Trophoblast cell (in vitro differentiated cells and primary cell): ENCODE results near the gene POT1.

ENCODE experiments used
- DNase-seq, 2 donors: peaks; one replicate each; pipeline ENCODE4 v3.0.0-alpha.2; 2016
- H2AFZ ChIP-seq: 2 replicates; pipeline ENCODE4 v1.6.1; 2013; ENCODE audit warnings: low read length, moderate library complexity, mild to moderate bottlenecking; ENCODE audit not compliant: insufficient read depth, poor library complexity
- H2AK5ac ChIP-seq: 2 replicates; pipeline ENCODE4 v1.6.1; 2013; ENCODE audit warnings: mild to moderate bottlenecking, low read length
- H2BK120ac ChIP-seq: 2 replicates; pipeline ENCODE4 v1.6.1; 2013; ENCODE audit warnings: low read length, mild to moderate bottlenecking, moderate library complexity; ENCODE audit not compliant: insufficient read depth, poor library complexity
- H2BK12ac ChIP-seq: 2 replicates; pipeline ENCODE4 v1.6.1; 2013; ENCODE audit warnings: mild to moderate bottlenecking, low read length, moderate library complexity
- H2BK5ac ChIP-seq: 2 replicates; pipeline ENCODE4 v1.6.1; 2013; ENCODE audit warnings: low read length, low read depth, moderate library complexity, mild to moderate bottlenecking; ENCODE audit not compliant: poor library complexity
- H3K14ac ChIP-seq: 2 replicates; pipeline ENCODE4 v1.6.1; 2013; ENCODE audit warnings: mild to moderate bottlenecking, low read length
- H3K18ac ChIP-seq: 2 replicates; pipeline ENCODE4 v1.6.1; 2013; ENCODE audit warnings: mild to moderate bottlenecking, low read length
- H3K23ac ChIP-seq: 2 replicates; pipeline ENCODE4 v1.6.1; 2013; ENCODE audit warnings: low read length
- H3K27ac ChIP-seq: 2 replicates; pipeline ENCODE4 v1.5.1; 2013; ENCODE audit warnings: low read depth, mild to moderate bottlenecking, inconsistent platforms, low read length, moderate library complexity
- H3K27me3 ChIP-seq: 2 replicates; pipeline ENCODE4 v1.6.1; 2013; ENCODE audit warnings: inconsistent platforms, mild to moderate bottlenecking, low read length, moderate library complexity; ENCODE audit not compliant: insufficient read depth
- H3K36me3 ChIP-seq, 2 experiments: 1 replicate in 1 of 2; 2 replicates in 1 of 2; pipeline ENCODE4 v1.6.1; 2013; ENCODE audit warnings: low read length in 2 of 2, mild to moderate bottlenecking in 2 of 2, moderate library complexity in 1 of 2; ENCODE audit not compliant: insufficient read depth in 2 of 2, control insufficient read depth in 1 of 2
- H3K4ac ChIP-seq: 2 replicates; pipeline ENCODE4 v1.6.1; 2013; ENCODE audit warnings: low read depth, mild to moderate bottlenecking, low read length, moderate library complexity
- H3K4me1 ChIP-seq, 2 experiments: 1 replicate in 1 of 2; 2 replicates in 1 of 2; pipeline ENCODE4 v1.6.1; 2013; ENCODE audit warnings: low read length in 2 of 2, mild to moderate bottlenecking in 2 of 2, moderate library complexity in 1 of 2; ENCODE audit not compliant: insufficient read depth in 2 of 2, control insufficient read depth in 1 of 2
- H3K4me2 ChIP-seq: 2 replicates; pipeline ENCODE4 v1.6.1; 2013; ENCODE audit warnings: inconsistent platforms, mild to moderate bottlenecking, low read length, moderate library complexity
- H3K4me3 ChIP-seq: 2 replicates; pipeline ENCODE4 v1.5.1; 2013; ENCODE audit warnings: mild to moderate bottlenecking, low read depth, low read length, inconsistent platforms
- H3K79me1 ChIP-seq: one replicate; pipeline ENCODE4 v1.6.1; 2013; ENCODE audit warnings: low read length
- H3K79me2 ChIP-seq: 2 replicates; pipeline ENCODE4 v1.6.1; 2013; ENCODE audit warnings: low read length, mild to moderate bottlenecking; ENCODE audit not compliant: control insufficient read depth, insufficient read depth, poor library complexity
- H3K9ac ChIP-seq: 2 replicates; pipeline ENCODE4 v1.6.1; 2013; ENCODE audit warnings: mild to moderate bottlenecking, low read length
- H3K9me3 ChIP-seq: 2 replicates; pipeline ENCODE4 v1.6.1; 2013; ENCODE audit warnings: low read depth, mild to moderate bottlenecking, control low read depth, inconsistent platforms, low read length; ENCODE audit not compliant: insufficient read depth
- H4K12ac ChIP-seq: 2 replicates; pipeline ENCODE4 v1.6.1; 2013; ENCODE audit warnings: low read depth, mild to moderate bottlenecking, low read length, moderate library complexity
- H4K8ac ChIP-seq: 2 replicates; pipeline ENCODE4 v1.6.1; 2013; ENCODE audit warnings: low read depth, mild to moderate bottlenecking, low read length, moderate library complexity
- H4K91ac ChIP-seq: one replicate; pipeline ENCODE4 v1.6.1; 2013; ENCODE audit warnings: low read depth, mild to moderate bottlenecking, low read length, moderate library complexity
- WGBS: extraction: QIAGEN DNeasy Blood & Tissue Kit; methylation state at CpG from one replicate; pipeline ENCODE4 v1.1.7; 2013; ENCODE audit warnings: missing lambda C conversion rate; ENCODE audit not compliant: insufficient read length, insufficient coverage; ENCODE audit errors: extremely low coverage; 5-methylcytosine and 5-hydroxymethylcytosine counted together

POT1 gene

GRCh38 chr7:124943472-124943871 is 13.8 kb upstream of the POT1 start:
- Histone ChIP-seq H3K9me3 (peaks cover 5% of the 10 kb centered on the region), H3K36me3 (no peaks in the 10 kb centered on the region), H3K14ac (no peak overlapping the region), H3K23ac (no peak overlapping the region), H3K27me3 (no peaks in the 10 kb centered on the region), H3K4ac (no peak overlapping the region), H3K4me1 (no peaks in the 10 kb centered on the region), H4K12ac (no peak overlapping the region), H3K79me2 (no peaks in the 10 kb centered on the region), H2AFZ (no peak overlapping the region), H2BK12ac (no peak overlapping the region), H4K8ac (no peak overlapping the region), H3K4me3 (no peak overlapping the region), H3K9ac (no peak overlapping the region), H2AK5ac (no peak overlapping the region), H3K4me2 (no peak overlapping the region), H3K27ac (no peak overlapping the region), H2BK120ac (no peak overlapping the region), H3K18ac (no peak overlapping the region), H4K91ac (no peak overlapping the region), H2BK5ac (no peak overlapping the region), H3K79me1 (no peaks in the 10 kb centered on the region)
- DNase-seq = no peak
- no CpG with 5 or more reads among the region's 2 CpGs for WGBS

GRCh38 chr7:124942399-124942798 is 12.8 kb upstream of the POT1 start:
- no peak overlapping the region for H3K9ac ChIP-seq

GRCh38 chr7:124940306-124940705 is 10.7 kb upstream of the POT1 start:
- H3K18ac ChIP-seq = no peak overlapping the region
- no peak overlapping the region for H2BK5ac ChIP-seq
- no peak overlapping the region for H4K91ac ChIP-seq
- H3K4ac ChIP-seq = no peak overlapping the region
- no peak overlapping the region for H2AK5ac ChIP-seq
- no peaks in the 10 kb centered on the region for H3K79me1 ChIP-seq
- no peak overlapping the region for H4K12ac ChIP-seq
- H3K27me3 ChIP-seq = no peaks in the 10 kb centered on the region
- no peak overlapping the region for H4K8ac ChIP-seq
- H3K23ac ChIP-seq = no peak overlapping the region
- no peak overlapping the region for H2BK120ac ChIP-seq
- H3K14ac ChIP-seq = no peak overlapping the region
- no peaks in the 10 kb centered on the region for H3K4me1 ChIP-seq
- no peak overlapping the region for H3K9ac ChIP-seq
- no peak overlapping the region for H3K4me2 ChIP-seq
- no peak overlapping the region for H2AFZ ChIP-seq
- DNase-seq = no peak
- no CpG with 5 or more reads among the region's 2 CpGs for WGBS
- no peak overlapping the region for H3K4me3 ChIP-seq
- H3K36me3 ChIP-seq = no peaks in the 10 kb centered on the region
- no peaks in the 10 kb centered on the region for H3K79me2 ChIP-seq
- H2BK12ac ChIP-seq = no peak overlapping the region
- H3K27ac ChIP-seq = no peak overlapping the region
- peaks cover 3% of the 10 kb centered on the region for H3K9me3 ChIP-seq

More at GRCh38 chr7:124942399-124942798, 12.8 kb upstream of the POT1 start:
- H3K36me3 ChIP-seq = no peaks in the 10 kb centered on the region
- peaks cover 5% of the 10 kb centered on the region for H3K9me3 ChIP-seq
- H3K4ac ChIP-seq = no peak overlapping the region
- H2AK5ac ChIP-seq = no peak overlapping the region
- no peak overlapping the region for H3K23ac ChIP-seq
- H3K14ac ChIP-seq = no peak overlapping the region
- H4K91ac ChIP-seq = no peak overlapping the region
- no peak overlapping the region for H3K4me3 ChIP-seq
- H3K79me2 ChIP-seq = no peaks in the 10 kb centered on the region
- H2BK120ac ChIP-seq = no peak overlapping the region
- H2BK5ac ChIP-seq = no peak overlapping the region
- no peaks in the 10 kb centered on the region for H3K79me1 ChIP-seq
- H4K8ac ChIP-seq = no peak overlapping the region
- WGBS = no CpG with 5 or more reads among the region's 4 CpGs
- H2BK12ac ChIP-seq = no peak overlapping the region
- H3K27ac ChIP-seq = no peak overlapping the region
- no peak for DNase-seq
- no peak overlapping the region for H3K18ac ChIP-seq
- no peaks in the 10 kb centered on the region for H3K27me3 ChIP-seq
- no peaks in the 10 kb centered on the region for H3K4me1 ChIP-seq
- H4K12ac ChIP-seq = no peak overlapping the region
- no peak overlapping the region for H3K4me2 ChIP-seq
- H2AFZ ChIP-seq = no peak overlapping the region

- H2BK5ac ChIP-seq = no peak overlapping the region
- H4K8ac ChIP-seq = no peak overlapping the region
- no peak overlapping the region for H3K27ac ChIP-seq
- H3K9me3 ChIP-seq = no peaks in the 10 kb centered on the region
- H3K4me2 ChIP-seq = no peak overlapping the region
- no peak overlapping the region for H3K9ac ChIP-seq
- H3K14ac ChIP-seq = no peak overlapping the region
- no peak overlapping the region for H3K23ac ChIP-seq
- no peaks in the 10 kb centered on the region for H3K79me2 ChIP-seq
- no peak overlapping the region for H2BK12ac ChIP-seq
- H3K36me3 ChIP-seq = no peaks in the 10 kb centered on the region
- H3K4me1 ChIP-seq = no peaks in the 10 kb centered on the region
- no peak overlapping the region for H2AFZ ChIP-seq
- DNase-seq = no peak
- no CpG with 5 or more reads among the region's 2 CpGs for WGBS
- no peaks in the 10 kb centered on the region for H3K27me3 ChIP-seq
- no peak overlapping the region for H4K12ac ChIP-seq
- no peak overlapping the region for H3K4ac ChIP-seq
- H4K91ac ChIP-seq = no peak overlapping the region
- H2BK120ac ChIP-seq = no peak overlapping the region
- no peak overlapping the region for H2AK5ac ChIP-seq
- H3K4me3 ChIP-seq = no peak overlapping the region
- H3K18ac ChIP-seq = no peak overlapping the region
- H3K79me1 ChIP-seq = no peaks in the 10 kb centered on the region
Observed at GRCh38 chr7:124938128-124938527, 8.5 kb upstream of the POT1 start.
